ENCODE data around the gene DCLK1.
"Not testable (repeated sequence)": the region's sequence is repeated elsewhere in the genome, so short reads cannot be mapped to it uniquely, and the experiment has no call there.

The DCLK1 gene

DNA sequence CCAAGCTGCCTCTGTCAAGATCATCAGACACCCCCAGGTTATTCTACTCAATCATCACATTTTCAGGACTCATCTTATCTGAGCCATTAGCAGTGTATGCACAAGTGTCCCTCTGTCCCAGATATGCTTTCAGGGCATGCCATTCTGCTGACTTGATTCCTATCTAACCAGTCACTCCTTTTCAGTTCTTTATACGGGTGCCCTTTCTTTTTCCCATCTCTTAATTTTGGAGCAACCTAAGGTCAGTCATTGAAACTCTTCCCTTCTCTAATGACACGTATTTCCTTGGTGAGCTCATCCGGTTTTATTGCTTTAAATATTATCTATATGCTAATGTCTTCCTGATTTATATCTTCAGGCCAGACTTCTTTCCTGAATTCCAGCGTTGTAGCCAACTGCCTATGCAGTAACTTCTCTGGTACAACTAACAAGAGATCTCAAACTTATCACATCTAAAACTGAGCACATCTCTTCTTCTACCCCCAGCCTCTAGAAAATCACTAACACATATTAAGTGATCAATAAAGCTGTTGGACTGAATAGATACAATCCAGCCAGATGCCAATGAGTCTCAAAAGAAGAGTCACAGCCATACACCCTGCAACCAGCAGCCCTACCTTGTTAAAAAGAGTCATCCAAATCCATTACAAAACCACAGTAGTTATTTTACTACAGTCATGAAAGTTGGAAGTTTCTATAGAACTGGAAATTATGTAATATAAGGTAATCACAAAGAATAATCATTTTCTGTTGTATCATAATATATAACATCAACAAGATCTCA lies 58.8 kb downstream of the DCLK1 start:
- Mint-ChIP-seq H3K4me3 (no peak overlapping the region), H3K9me3 (peaks cover 12% of the 10 kb centered on the region), H3K27me3 (no peaks in the 10 kb centered on the region), H3K27ac (ENCODE audit: low read depth) (no peak overlapping the region), H3K4me1 (no peaks in the 10 kb centered on the region), H3K36me3 (ENCODE audit: insufficient read depth) (no peaks in the 10 kb centered on the region)
- DNase-seq (ENCODE audit: low spot score in 2 of 2): no peak
- ATAC-seq (replicated peaks; ENCODE audit: extremely low read depth, poor library complexity, severe bottlenecking): no peak

DNA sequence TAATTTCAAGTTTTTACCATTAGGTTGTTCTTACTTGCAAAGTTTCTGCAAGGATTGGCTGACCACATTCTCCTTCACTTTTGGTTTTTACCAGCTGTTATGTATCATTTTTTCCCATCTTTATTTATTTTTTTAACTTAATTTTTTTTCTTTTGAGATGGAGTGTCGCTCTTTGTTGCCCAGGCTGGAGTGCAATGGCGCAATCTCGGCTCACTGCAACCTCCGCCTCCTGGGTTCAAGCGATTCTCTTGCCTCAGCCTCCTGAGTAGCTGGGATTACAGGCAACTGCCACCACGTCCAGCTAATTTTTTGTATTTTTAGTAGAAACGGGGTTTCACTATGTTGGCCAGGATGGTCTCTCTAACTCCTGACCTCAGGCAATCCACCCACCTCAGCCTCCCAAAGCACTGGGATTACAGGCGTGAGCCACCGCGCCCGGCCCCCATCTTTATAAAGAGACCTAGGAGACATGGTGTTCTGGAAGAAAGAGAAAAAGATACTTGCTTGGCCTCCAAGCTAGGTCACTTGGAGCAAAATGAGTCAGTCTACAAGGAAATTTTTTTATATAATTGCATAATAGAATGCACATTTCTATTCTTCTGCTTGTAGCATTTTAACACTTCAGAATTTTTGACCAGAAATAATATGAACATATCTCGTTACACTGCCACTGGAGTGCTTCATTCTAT lies 60.5 kb downstream of the DCLK1 start:
- peaks cover 12% of the 10 kb centered on the region for H3K9me3 Mint-ChIP-seq
- H3K27me3 Mint-ChIP-seq: not testable (repeated sequence)

DNA sequence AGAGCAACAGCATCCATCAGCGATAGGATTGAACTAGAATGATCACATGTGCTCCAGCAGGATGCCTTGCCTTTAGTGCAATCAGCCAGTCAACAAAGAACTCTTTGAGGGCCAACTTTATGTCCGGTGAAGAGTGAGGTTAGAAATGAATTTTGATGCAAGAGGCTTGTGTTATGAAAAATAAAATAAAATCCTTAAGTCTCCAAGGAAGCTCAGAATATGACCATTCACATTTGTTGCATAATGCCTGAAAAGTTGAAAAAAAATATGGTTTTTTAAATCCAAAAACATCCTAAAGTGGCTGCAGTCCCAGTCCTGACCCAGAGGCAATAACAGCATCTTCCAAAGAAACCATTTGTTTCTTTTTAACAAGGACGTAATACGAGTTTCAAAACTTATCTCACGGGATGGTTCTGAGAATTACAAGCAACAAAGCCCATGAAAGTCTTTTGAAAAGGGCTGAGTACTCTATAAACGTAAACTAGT lies 61.3 kb downstream of the DCLK1 start:
- no peak for DNase-seq (ENCODE audit: low spot score in 2 of 2)
- H3K4me3 Mint-ChIP-seq: no peak overlapping the region
- no peak for ATAC-seq (replicated peaks; ENCODE audit: extremely low read depth, poor library complexity, severe bottlenecking)
- no peaks in the 10 kb centered on the region for H3K27me3 Mint-ChIP-seq
- no peaks in the 10 kb centered on the region for H3K4me1 Mint-ChIP-seq
- H3K27ac Mint-ChIP-seq (ENCODE audit: low read depth): no peak overlapping the region
- H3K36me3 Mint-ChIP-seq (ENCODE audit: insufficient read depth): no peaks in the 10 kb centered on the region
- H3K9me3 Mint-ChIP-seq: peaks cover 12% of the 10 kb centered on the region

More for the DNA sequence above, 60.5 kb downstream of the DCLK1 start:
- H3K4me1 Mint-ChIP-seq; DNase-seq (ENCODE audit: low spot score in 2 of 2); ATAC-seq (replicated peaks; ENCODE audit: extremely low read depth, poor library complexity, severe bottlenecking); H3K36me3 Mint-ChIP-seq (ENCODE audit: insufficient read depth); H3K27ac Mint-ChIP-seq (ENCODE audit: low read depth); H3K4me3 Mint-ChIP-seq: not testable (repeated sequence)

DNA sequence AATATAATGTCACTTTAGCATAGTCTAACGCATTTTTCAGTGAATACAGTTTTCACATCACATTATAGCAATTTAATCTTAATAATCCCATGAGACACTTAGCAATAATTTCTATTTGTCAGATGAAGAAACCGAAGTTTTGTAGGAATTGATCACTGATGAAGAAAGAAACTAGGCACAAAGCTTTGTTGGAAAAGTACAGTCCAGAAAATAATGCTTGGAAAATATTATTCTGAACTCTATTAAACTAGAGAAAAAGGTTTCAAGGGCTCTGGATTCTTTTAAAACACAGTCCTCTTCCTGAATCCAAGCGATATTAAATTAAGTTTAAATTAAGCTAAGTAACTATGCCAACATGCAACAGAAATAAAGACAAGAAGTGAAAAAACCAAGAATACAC lies 62.2 kb downstream of the DCLK1 start:
- no peaks in the 10 kb centered on the region for H3K27me3 Mint-ChIP-seq
- DNase-seq (ENCODE audit: low spot score in 2 of 2) (no peak), ATAC-seq (replicated peaks; ENCODE audit: extremely low read depth, poor library complexity, severe bottlenecking) (no peak)
- peaks cover 12% of the 10 kb centered on the region for H3K9me3 Mint-ChIP-seq
- no peak overlapping the region for H3K27ac Mint-ChIP-seq (ENCODE audit: low read depth)
- H3K4me3 Mint-ChIP-seq: no peak overlapping the region
- no peaks in the 10 kb centered on the region for H3K36me3 Mint-ChIP-seq (ENCODE audit: insufficient read depth)
- H3K4me1 Mint-ChIP-seq: no peaks in the 10 kb centered on the region

DNA sequence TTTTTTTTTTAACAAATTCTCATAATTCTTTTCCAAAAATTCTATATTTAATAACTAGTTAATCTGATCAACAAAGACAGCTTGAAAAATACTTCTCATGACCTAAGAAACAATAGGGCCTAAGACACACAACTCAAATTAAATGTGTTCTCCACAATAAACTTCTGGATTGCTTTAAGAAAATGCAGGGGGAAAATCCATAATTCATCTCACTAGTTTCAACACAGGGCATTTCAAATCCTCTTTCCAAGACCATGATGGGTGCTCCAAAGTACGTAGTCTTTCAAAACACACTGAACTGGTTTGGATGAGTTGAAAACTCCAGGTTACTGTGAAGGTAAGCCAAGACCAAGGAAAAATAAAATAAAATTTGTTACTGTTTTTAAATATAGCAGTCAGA lies 62.6 kb downstream of the DCLK1 start:
- H3K4me3 Mint-ChIP-seq: no peak overlapping the region
- no peaks in the 10 kb centered on the region for H3K4me1 Mint-ChIP-seq
- no peak for ATAC-seq (replicated peaks; ENCODE audit: extremely low read depth, poor library complexity, severe bottlenecking)
- no peaks in the 10 kb centered on the region for H3K36me3 Mint-ChIP-seq (ENCODE audit: insufficient read depth)
- H3K9me3 Mint-ChIP-seq: peaks cover 12% of the 10 kb centered on the region
- H3K27ac Mint-ChIP-seq (ENCODE audit: low read depth): no peak overlapping the region
- DNase-seq (ENCODE audit: low spot score in 2 of 2): no peak
- no peaks in the 10 kb centered on the region for H3K27me3 Mint-ChIP-seq

DNA sequence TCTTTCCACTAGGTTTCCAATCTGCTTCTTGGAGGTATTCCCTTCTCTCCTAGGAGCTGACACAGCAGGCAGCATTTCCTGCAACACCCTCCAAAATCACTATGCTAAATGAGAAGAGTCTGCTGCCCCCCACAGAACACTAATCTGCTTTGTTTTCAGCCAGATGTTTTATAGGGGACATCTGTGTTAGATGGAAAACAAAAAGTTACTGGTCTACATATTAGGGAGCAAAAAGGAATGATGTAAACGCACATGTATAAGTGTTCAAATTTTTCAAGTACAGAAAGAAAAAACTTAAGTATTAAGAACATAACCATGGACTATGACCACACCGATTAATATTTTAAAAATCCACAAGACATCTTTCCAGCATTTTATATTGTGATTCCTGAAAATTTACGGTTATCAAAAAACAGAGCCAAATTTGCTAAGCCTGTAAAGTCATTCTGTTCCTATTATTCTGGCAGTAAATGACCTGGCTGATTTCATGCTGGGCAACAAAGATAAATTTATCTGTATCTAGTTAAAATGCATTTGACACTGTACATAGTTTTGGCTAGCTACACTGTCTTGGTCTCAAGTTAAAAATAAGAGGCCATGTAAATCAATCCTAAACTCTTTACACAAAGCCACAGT lies 63.3 kb downstream of the DCLK1 start:
- H3K4me1 Mint-ChIP-seq: no peaks in the 10 kb centered on the region
- no peak overlapping the region for H3K27ac Mint-ChIP-seq (ENCODE audit: low read depth)
- H3K9me3 Mint-ChIP-seq: peaks cover 12% of the 10 kb centered on the region
- H3K27me3 Mint-ChIP-seq: no peaks in the 10 kb centered on the region
- H3K36me3 Mint-ChIP-seq (ENCODE audit: insufficient read depth): no peaks in the 10 kb centered on the region
- H3K4me3 Mint-ChIP-seq: no peak overlapping the region
- DNase-seq (ENCODE audit: low spot score in 2 of 2) (no peak), ATAC-seq (replicated peaks; ENCODE audit: extremely low read depth, poor library complexity, severe bottlenecking) (no peak)

DNA sequence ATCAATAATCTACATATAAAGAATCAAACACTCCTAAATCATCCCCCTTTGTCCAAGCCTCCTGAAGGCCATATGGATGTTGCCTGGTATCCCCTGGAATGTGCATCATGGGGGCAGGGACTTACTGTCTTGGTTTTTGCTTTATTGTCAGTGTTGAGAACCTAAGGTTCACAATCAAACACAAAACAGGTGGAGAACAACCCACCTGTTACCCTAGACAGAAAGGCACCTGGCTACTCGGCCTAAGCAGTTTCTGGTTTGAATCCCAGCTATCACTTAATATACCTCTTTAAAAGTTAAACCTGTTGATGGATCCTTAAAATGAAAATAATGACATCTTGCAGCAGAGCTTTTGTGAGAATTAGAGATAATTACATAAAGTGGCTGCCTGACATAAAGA lies 68.9 kb downstream of the DCLK1 start:
- no peak overlapping the region for H3K4me3 Mint-ChIP-seq
- DNase-seq (ENCODE audit: low spot score in 2 of 2) (no peak), ATAC-seq (replicated peaks; ENCODE audit: extremely low read depth, poor library complexity, severe bottlenecking) (no peak)
- no peaks in the 10 kb centered on the region for H3K4me1 Mint-ChIP-seq
- H3K27me3 Mint-ChIP-seq: no peaks in the 10 kb centered on the region
- no peaks in the 10 kb centered on the region for H3K36me3 Mint-ChIP-seq (ENCODE audit: insufficient read depth)
- peaks cover 9% of the 10 kb centered on the region for H3K9me3 Mint-ChIP-seq
- no peak overlapping the region for H3K27ac Mint-ChIP-seq (ENCODE audit: low read depth)

DNA sequence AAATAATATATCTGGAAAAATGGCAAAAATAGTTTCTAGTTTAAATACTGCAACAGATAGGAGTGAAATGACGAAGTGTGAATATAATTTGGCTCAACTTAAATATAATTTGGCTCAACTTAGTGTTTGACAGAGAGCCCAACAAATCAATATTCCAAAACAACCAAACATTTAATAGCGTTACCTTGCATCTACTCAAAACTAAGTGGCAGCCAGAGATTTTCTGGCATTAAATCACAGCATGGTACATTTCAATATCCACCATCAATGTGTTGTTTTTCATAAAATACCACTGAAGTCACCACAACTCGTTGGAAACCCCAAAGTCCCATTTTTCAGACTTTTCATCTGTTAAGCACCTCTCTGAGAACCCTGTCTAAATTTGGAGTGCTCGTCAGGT lies 69.6 kb downstream of the DCLK1 start:
- no peak for DNase-seq (ENCODE audit: low spot score in 2 of 2)
- Mint-ChIP-seq H3K9me3 (peaks cover 9% of the 10 kb centered on the region), H3K27me3 (no peaks in the 10 kb centered on the region), H3K4me1 (no peaks in the 10 kb centered on the region), H3K36me3 (ENCODE audit: insufficient read depth) (no peaks in the 10 kb centered on the region), H3K4me3 (no peak overlapping the region), H3K27ac (ENCODE audit: low read depth) (no peak overlapping the region)
- ATAC-seq (replicated peaks; ENCODE audit: extremely low read depth, poor library complexity, severe bottlenecking): no peak

DNA sequence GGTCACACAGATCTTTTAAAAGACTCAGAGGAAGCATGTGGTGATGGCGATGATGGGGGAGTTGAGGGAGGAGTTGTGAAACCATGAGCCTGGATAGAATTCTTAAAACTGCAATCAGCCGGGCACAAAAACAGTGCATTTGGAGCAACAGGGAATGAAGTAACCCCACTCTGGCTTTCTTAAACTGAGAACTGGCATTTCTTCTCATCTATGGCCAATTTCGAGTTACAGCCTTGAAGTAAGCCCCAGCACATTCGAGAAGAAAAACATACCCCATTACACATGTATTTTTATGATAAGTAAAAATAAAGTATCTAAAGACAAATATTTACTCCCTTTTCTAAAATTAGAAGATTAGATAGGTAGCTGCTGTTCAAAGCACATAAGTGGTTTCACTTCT lies 70.1 kb downstream of the DCLK1 start:
- Mint-ChIP-seq H3K27me3 (no peaks in the 10 kb centered on the region), H3K36me3 (ENCODE audit: insufficient read depth) (no peaks in the 10 kb centered on the region), H3K4me1 (no peaks in the 10 kb centered on the region), H3K4me3 (no peak overlapping the region), H3K27ac (ENCODE audit: low read depth) (no peak overlapping the region), H3K9me3 (peaks cover 9% of the 10 kb centered on the region)
- no peak for ATAC-seq (replicated peaks; ENCODE audit: extremely low read depth, poor library complexity, severe bottlenecking)
- DNase-seq (ENCODE audit: low spot score in 2 of 2): no peak

DNA sequence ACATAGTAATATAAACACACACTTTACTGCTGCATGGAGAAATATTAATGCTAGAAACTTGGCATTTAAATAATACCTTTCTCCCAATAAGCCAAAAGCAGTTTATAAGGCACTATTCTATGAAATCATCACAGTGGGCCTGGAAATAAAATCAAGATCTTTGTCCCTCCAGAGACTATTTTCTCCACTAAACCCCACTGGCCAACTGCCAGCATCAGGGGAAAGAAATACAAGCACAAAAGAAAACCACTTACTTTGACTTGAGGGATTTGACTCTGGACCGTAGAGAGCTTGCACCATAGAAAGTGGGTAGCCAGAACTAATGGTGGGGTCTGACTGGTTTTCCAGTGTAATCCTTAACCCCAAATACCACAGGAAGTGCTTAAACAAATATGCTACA lies 71.9 kb downstream of the DCLK1 start:
- no peaks in the 10 kb centered on the region for H3K27me3 Mint-ChIP-seq
- no peak overlapping the region for H3K27ac Mint-ChIP-seq (ENCODE audit: low read depth)
- DNase-seq (ENCODE audit: low spot score in 2 of 2) (no peak), ATAC-seq (replicated peaks; ENCODE audit: extremely low read depth, poor library complexity, severe bottlenecking) (no peak)
- H3K36me3 Mint-ChIP-seq (ENCODE audit: insufficient read depth): no peaks in the 10 kb centered on the region
- no peak overlapping the region for H3K4me3 Mint-ChIP-seq
- no peaks in the 10 kb centered on the region for H3K4me1 Mint-ChIP-seq
- peaks cover 16% of the 10 kb centered on the region for H3K9me3 Mint-ChIP-seq

DNA sequence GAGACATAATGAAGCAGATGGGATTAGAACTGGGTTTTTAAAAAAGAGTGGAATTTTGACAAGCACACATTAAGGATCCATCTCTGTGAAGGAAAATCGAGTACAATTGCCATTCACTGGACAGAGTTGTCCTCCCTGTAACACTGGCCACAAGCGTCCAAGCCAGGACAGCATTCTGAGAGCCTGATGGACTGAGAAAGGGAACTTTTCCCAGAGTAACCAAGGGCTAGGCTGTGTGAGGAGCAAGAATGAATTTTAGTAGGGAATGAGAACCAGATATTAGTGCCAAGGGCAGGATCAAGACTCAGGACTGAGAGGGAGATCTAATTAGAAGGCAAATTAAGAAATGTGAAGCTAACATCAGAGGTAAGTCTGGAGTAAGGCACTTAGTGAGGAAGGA lies 73.1 kb downstream of the DCLK1 start:
- Mint-ChIP-seq H3K9me3 (peaks cover 17% of the 10 kb centered on the region), H3K27ac (ENCODE audit: low read depth) (no peak overlapping the region), H3K27me3 (no peaks in the 10 kb centered on the region), H3K36me3 (ENCODE audit: insufficient read depth) (no peaks in the 10 kb centered on the region), H3K4me1 (no peaks in the 10 kb centered on the region), H3K4me3 (no peak overlapping the region)
- ATAC-seq (replicated peaks; ENCODE audit: extremely low read depth, poor library complexity, severe bottlenecking) (no peak), DNase-seq (ENCODE audit: low spot score in 2 of 2) (no peak)

DNA sequence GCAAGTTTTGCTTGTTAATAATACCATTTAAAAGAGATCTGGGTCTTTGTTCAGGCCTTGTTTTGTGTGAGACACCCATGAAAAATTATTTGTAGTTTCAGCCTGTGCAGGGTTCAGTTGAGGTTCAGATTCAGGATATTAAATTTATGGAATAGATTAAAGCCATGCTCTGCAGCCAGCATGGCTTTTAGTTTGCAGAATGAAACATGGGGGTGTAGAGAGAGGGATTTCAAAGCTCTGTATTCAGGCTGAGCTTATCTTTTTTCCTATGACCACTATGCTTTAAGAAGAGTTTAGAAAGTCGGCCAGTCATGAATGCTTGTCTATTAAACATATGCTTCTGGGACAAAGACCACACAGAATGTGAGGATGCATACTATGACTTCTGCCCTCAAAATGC lies 73.6 kb downstream of the DCLK1 start:
- ATAC-seq (replicated peaks; ENCODE audit: extremely low read depth, poor library complexity, severe bottlenecking) (no peak), DNase-seq (ENCODE audit: low spot score in 2 of 2) (no peak)
- Mint-ChIP-seq H3K9me3 (peaks cover 17% of the 10 kb centered on the region), H3K4me3 (no peak overlapping the region), H3K36me3 (ENCODE audit: insufficient read depth) (no peaks in the 10 kb centered on the region), H3K4me1 (no peaks in the 10 kb centered on the region), H3K27ac (ENCODE audit: low read depth) (no peak overlapping the region), H3K27me3 (no peaks in the 10 kb centered on the region)

DNA sequence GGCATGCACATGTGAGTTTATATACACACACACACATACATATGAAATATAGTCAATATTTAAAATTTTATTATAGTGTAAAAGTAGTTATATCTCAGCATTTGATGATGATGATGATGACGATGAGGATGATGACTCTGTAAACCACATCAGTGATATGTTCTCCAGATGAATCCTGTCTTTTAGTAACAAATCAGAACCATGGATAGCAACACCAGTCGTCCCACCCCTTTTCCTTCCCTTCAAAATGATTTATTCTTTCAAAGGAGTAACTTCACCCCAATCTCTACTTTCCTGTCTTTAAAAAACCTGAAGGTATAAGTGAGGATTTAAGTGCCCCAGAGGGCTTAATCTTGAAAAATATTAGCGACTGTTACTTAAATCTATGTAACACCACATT lies 74.1 kb downstream of the DCLK1 start:
- H3K4me1 Mint-ChIP-seq: no peaks in the 10 kb centered on the region
- H3K4me3 Mint-ChIP-seq: no peak overlapping the region
- H3K27me3 Mint-ChIP-seq: no peaks in the 10 kb centered on the region
- no peaks in the 10 kb centered on the region for H3K36me3 Mint-ChIP-seq (ENCODE audit: insufficient read depth)
- peaks cover 17% of the 10 kb centered on the region for H3K9me3 Mint-ChIP-seq
- no peak for DNase-seq (ENCODE audit: low spot score in 2 of 2)
- ATAC-seq (replicated peaks; ENCODE audit: extremely low read depth, poor library complexity, severe bottlenecking): no peak
- H3K27ac Mint-ChIP-seq (ENCODE audit: low read depth): no peak overlapping the region

Measured in central memory CD8-positive, alpha-beta T cell (primary cell).